Measurements from ENCODE around the gene CARD19. TPM values are rescaled to one million over a fixed set of nuclear protein-coding genes. Genes with fewer than 3 reads are reported as not detected.

CARD19 gene
- polyA plus RNA-seq, 1 donor (not counting 4 experiments of a cell fraction or from before 2014, with no cell fraction given) = 36.7 TPM

- Histone ChIP-seq H3K4me3 (ENCODE audit: control insufficient read depth in 2 of 3, extremely low read depth in 1 of 3, insufficient read depth in 2 of 3, low read depth in 1 of 3, low read length in 3 of 3) (no peak overlapping the region), H3K9me1 (ENCODE audit: control insufficient read depth, extremely low read depth, insufficient read depth, low read length) (no peaks in the 10 kb centered on the region), H3K4me2 (ENCODE audit: control insufficient read depth, extremely low read depth, insufficient read depth, low read depth, low read length) (no peak overlapping the region), H3K9ac (ENCODE audit: control insufficient read depth, extremely low read depth, insufficient read depth, low read length) (no peak overlapping the region), H3K36me3 (ENCODE audit: control insufficient read depth in 2 of 2, extremely low read depth in 1 of 2, insufficient read depth in 2 of 2, low read length in 2 of 2) (no peaks in the 10 kb centered on the region), H4K20me1 (ENCODE audit: control insufficient read depth, extremely low read depth, insufficient read depth, low read length) (no peaks in the 10 kb centered on the region), H3K9me3 (ENCODE audit: control insufficient read depth, low read depth, low read length) (no peaks in the 10 kb centered on the region), H3K79me2 (ENCODE audit: control insufficient read depth, insufficient read depth, low read length) (no peaks in the 10 kb centered on the region), H2AFZ (ENCODE audit: control insufficient read depth, low read length) (no peak overlapping the region), H3K27ac (ENCODE audit: control insufficient read depth, insufficient read depth, low read length) (no peak overlapping the region), H3K4me1 (ENCODE audit: control insufficient read depth, extremely low read depth, insufficient read depth, low read length) (peaks cover 2% of the 10 kb centered on the region), H3K27me3 (ENCODE audit: control insufficient read depth, extremely low read depth, insufficient read depth, low read length) (no peaks in the 10 kb centered on the region)
- FAIRE-seq (no peak), DNase-seq (ENCODE audit: low read depth, low spot score) (no peak)
- TF ChIP-seq EZH2 (IDR thresholded peaks at IDR 0.05; ENCODE audit: low read length) (no peak), CTCF (optimal IDR thresholded peaks at IDR 0.05 in 1 of 3, IDR thresholded peaks at IDR 0.05 in 1 of 3, conservative IDR thresholded peaks at IDR 0.05 in 1 of 3; ENCODE audit: extremely low read depth in 1 of 3, insufficient read depth in 2 of 3, low read length in 3 of 3) (no peak)
- dilution Hi-C loops (cut with MboI; ENCODE audit: extremely low pct_ligation_motif_present, low sequenced_read_pairs) = no loop called here
Observed at GRCh38 chr9:93127395-93127911, 31.4 kb downstream of the CARD19 start.

- Histone ChIP-seq H3K4me2 (ENCODE audit: control insufficient read depth, extremely low read depth, insufficient read depth, low read depth, low read length) (no peak overlapping the region), H4K20me1 (ENCODE audit: control insufficient read depth, extremely low read depth, insufficient read depth, low read length) (no peaks in the 10 kb centered on the region), H3K4me3 (ENCODE audit: control insufficient read depth in 2 of 3, extremely low read depth in 1 of 3, insufficient read depth in 2 of 3, low read depth in 1 of 3, low read length in 3 of 3) (no peak overlapping the region), H3K4me1 (ENCODE audit: control insufficient read depth, extremely low read depth, insufficient read depth, low read length) (peaks cover 9% of the 10 kb centered on the region), H3K9me3 (ENCODE audit: control insufficient read depth, low read depth, low read length) (no peaks in the 10 kb centered on the region), H3K9me1 (ENCODE audit: control insufficient read depth, extremely low read depth, insufficient read depth, low read length) (no peaks in the 10 kb centered on the region), H3K27me3 (ENCODE audit: control insufficient read depth, extremely low read depth, insufficient read depth, low read length) (peaks cover 5% of the 10 kb centered on the region), H3K79me2 (ENCODE audit: control insufficient read depth, insufficient read depth, low read length) (no peaks in the 10 kb centered on the region), H3K9ac (ENCODE audit: control insufficient read depth, extremely low read depth, insufficient read depth, low read length) (no peak overlapping the region), H3K36me3 (ENCODE audit: control insufficient read depth in 2 of 2, extremely low read depth in 1 of 2, insufficient read depth in 2 of 2, low read length in 2 of 2) (no peaks in the 10 kb centered on the region), H2AFZ (ENCODE audit: control insufficient read depth, low read length) (no peak overlapping the region), H3K27ac (ENCODE audit: control insufficient read depth, insufficient read depth, low read length) (no peak overlapping the region)
- no peak for TF ChIP-seq CTCF (optimal IDR thresholded peaks at IDR 0.05 in 1 of 3, IDR thresholded peaks at IDR 0.05 in 1 of 3, conservative IDR thresholded peaks at IDR 0.05 in 1 of 3; ENCODE audit: extremely low read depth in 1 of 3, insufficient read depth in 2 of 3, low read length in 3 of 3)
- TF ChIP-seq EZH2 (IDR thresholded peaks at IDR 0.05; ENCODE audit: low read length) = no peak
- dilution Hi-C loops (cut with MboI; ENCODE audit: extremely low pct_ligation_motif_present, low sequenced_read_pairs) = no loop called here
- no peak for FAIRE-seq
- no peak for DNase-seq (ENCODE audit: low read depth, low spot score)
Observed at GRCh38 chr9:93128011-93128714, 32.1 kb downstream of the CARD19 start.
